Mesothelial cell of epicardium (in vitro differentiated cells): Measurements from ENCODE around the gene CELSR2. TPM values are rescaled to one million over a fixed set of nuclear protein-coding genes. Genes with fewer than 3 reads are reported as not detected.

Experiments
- DNase-seq, 2 experiments: peaks; one replicate each; pipeline ENCODE4 v3.0.0; 2021; ENCODE audit warnings: low spot score in 2 of 2; ENCODE audit not compliant: unreplicated experiment in 2 of 2
- H3K27ac Mint-ChIP-seq: 2 replicates; pipeline ENCODE4 v1.8.0; 2021; ENCODE audit warnings: mixed read lengths
- H3K27me3 Mint-ChIP-seq: 2 replicates; pipeline ENCODE4 v1.8.0; 2021; ENCODE audit warnings: low read depth, mixed read lengths
- H3K36me3 Mint-ChIP-seq: 2 replicates; pipeline ENCODE4 v1.8.0; 2021; ENCODE audit warnings: mixed read lengths
- H3K4me1 Mint-ChIP-seq: 2 replicates; pipeline ENCODE4 v1.8.0; 2021; ENCODE audit warnings: mixed read lengths
- H3K4me3 Mint-ChIP-seq: 2 replicates; pipeline ENCODE4 v1.8.0; 2021; ENCODE audit warnings: mild to moderate bottlenecking, moderate library complexity, mixed read lengths
- H3K9me3 Mint-ChIP-seq: 2 replicates; pipeline ENCODE4 v1.8.0; 2021; ENCODE audit warnings: mixed read lengths
- CTCF ChIP-seq: fragments of 200-600 bp; sonication (generic); IDR thresholded peaks from one replicate; pipeline ENCODE4 v1.5.0; 2021; ENCODE audit warnings: antibody characterized with exemption; ENCODE audit not compliant: unreplicated experiment
- total RNA-seq: library from RNA; stranded (reverse); gene quantifications from 3 replicates; pipeline ENCODE4 v1.2.1, GENCODE V29; 2021

The CELSR2 gene
- total RNA-seq, 1 donor from 2014 or later: 27.1 TPM

- peaks cover 6% of the 10 kb centered on the region for H3K27me3 Mint-ChIP-seq
- H3K36me3 Mint-ChIP-seq: peaks cover 11% of the 10 kb centered on the region
- TF ChIP-seq CTCF: no peak
- peaks cover 24% of the 10 kb centered on the region for H3K4me1 Mint-ChIP-seq
- no peak overlapping the region for H3K4me3 Mint-ChIP-seq
- peak overlapping the region; percentile 50 for H3K27ac Mint-ChIP-seq
- no peak for DNase-seq
- H3K9me3 Mint-ChIP-seq: no peaks in the 10 kb centered on the region
Observed at GRCh38 chr1:109240158-109241152, 8.9 kb upstream of the CELSR2 start.

- Mint-ChIP-seq H3K4me3 (no peak overlapping the region), H3K27ac (no peak overlapping the region), H3K4me1 (peaks cover 24% of the 10 kb centered on the region), H3K36me3 (peaks cover 5% of the 10 kb centered on the region), H3K27me3 (peaks cover 6% of the 10 kb centered on the region), H3K9me3 (no peaks in the 10 kb centered on the region)
- no peak for TF ChIP-seq CTCF
- no peak for DNase-seq
Observed at GRCh38 chr1:109241344-109241743, 8.0 kb upstream of the CELSR2 start.

- peaks cover 24% of the 10 kb centered on the region for H3K4me1 Mint-ChIP-seq
- no peaks in the 10 kb centered on the region for H3K9me3 Mint-ChIP-seq
- TF ChIP-seq CTCF: no peak
- H3K27ac Mint-ChIP-seq: peak overlapping the region; percentile 6
- H3K36me3 Mint-ChIP-seq: peaks cover 5% of the 10 kb centered on the region
- H3K27me3 Mint-ChIP-seq: peaks cover 6% of the 10 kb centered on the region
- DNase-seq: no peak
- no peak overlapping the region for H3K4me3 Mint-ChIP-seq
Observed at GRCh38 chr1:109241841-109242345, 7.4 kb upstream of the CELSR2 start.

DNA sequence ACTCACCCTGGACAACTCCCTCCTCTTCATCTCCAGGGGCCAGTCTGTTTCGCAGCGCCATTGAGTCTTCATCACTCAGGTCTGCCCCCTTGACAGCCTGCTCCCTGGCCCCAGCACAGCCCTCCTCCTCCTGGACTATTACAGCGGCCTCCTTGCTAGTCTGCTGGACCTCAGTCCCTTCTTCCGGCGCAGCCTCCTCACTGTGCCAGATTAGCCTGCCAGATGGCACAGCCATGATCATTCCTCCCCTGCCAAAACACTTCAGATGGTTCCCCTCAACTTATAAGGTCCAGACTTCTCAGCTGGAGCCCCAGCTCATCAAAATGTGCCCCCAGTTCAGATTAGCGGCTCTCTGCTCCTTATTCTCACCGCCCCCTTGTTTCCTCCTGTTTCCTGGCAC lies 7.0 kb upstream of the CELSR2 start:
- H3K4me3 Mint-ChIP-seq: no peak overlapping the region
- H3K9me3 Mint-ChIP-seq: no peaks in the 10 kb centered on the region
- TF ChIP-seq CTCF: no peak
- H3K27ac Mint-ChIP-seq: peak overlapping the region; percentile 0
- peaks cover 6% of the 10 kb centered on the region for H3K27me3 Mint-ChIP-seq
- peaks cover 3% of the 10 kb centered on the region for H3K36me3 Mint-ChIP-seq
- DNase-seq: no peak
- H3K4me1 Mint-ChIP-seq: peaks cover 24% of the 10 kb centered on the region

GRCh38 chr1:109243221-109243620 lies 6.1 kb upstream of the CELSR2 start:
- Mint-ChIP-seq H3K27ac (no peak overlapping the region), H3K27me3 (peaks cover 6% of the 10 kb centered on the region), H3K9me3 (no peaks in the 10 kb centered on the region), H3K4me1 (peaks cover 24% of the 10 kb centered on the region), H3K36me3 (no peaks in the 10 kb centered on the region), H3K4me3 (no peak overlapping the region)
- DNase-seq: no peak
- TF ChIP-seq CTCF: no peak
